HepG2 (cell line): ENCODE results near the gene ATE1. TPM values are rescaled to one million over a fixed set of nuclear protein-coding genes. Genes with fewer than 3 reads are reported as not detected.

Experiments used
- ATAC-seq: fragments of 200-7000 bp; cut with Tn5 transposase; 3 replicates; pipeline ENCODE4 v1.9.1; 2020; ENCODE audit warnings: mild to moderate bottlenecking, moderate library complexity
- BruUV-seq: library from RNA; stranded (reverse); fragments of 400-500 nt; replicated peaks from 2 replicates; lab custom pipeline; 2021; lab: Mats Ljungman, UMichigan
- CTCF ChIA-PET: fragments of 300-600 bp; formaldehyde crosslinking; extraction: SDS; loops from one replicate; lab custom pipeline; 2021; ENCODE audit warnings: low total read pairs, inconsistent platforms, low intra/inter-chr PET ratio; lab: Yijun Ruan, JAX
- POLR2A ChIA-PET: fragments of 350-600 bp; sonication (Branson Sonifier 250); formaldehyde crosslinking; loops from one replicate; lab custom pipeline; 2020; ENCODE audit warnings: antibody characterized with exemption, inconsistent platforms; lab: Yijun Ruan, JAX
- DNase-seq: peaks from one replicate; pipeline ENCODE4 v3.0.0-alpha.2; 2015; ENCODE audit warnings: low spot score
- FAIRE-seq: peaks from 3 replicates; lab custom pipeline; 2011; peaks lifted over from hg19 to GRCh38; lab: Jason Lieb, UNC
- H2AFZ ChIP-seq: one replicate; pipeline ENCODE4 v1.6.1; 2011; ENCODE audit warnings: low read length, inconsistent platforms
- H3K27ac ChIP-seq: fragments of 300-600 bp; 3 replicates; pipeline ENCODE4 v1.8.0; 2011; ENCODE audit warnings: mixed run types, mild to moderate bottlenecking, mixed read lengths, low read length, inconsistent platforms; ENCODE audit not compliant: insufficient read depth; ENCODE audit errors: extremely low read length
- H3K27me3 ChIP-seq, 2 experiments: fragments of 200-600 bp in 1 of 2; 2 replicates in 1 of 2; 3 replicates in 1 of 2; pipeline versions ENCODE4 v1.6.0 to v1.8.0; 2011; ENCODE audit warnings: low read length in 2 of 2, mild to moderate bottlenecking in 2 of 2, moderate library complexity in 2 of 2, inconsistent platforms in 1 of 2; ENCODE audit not compliant: insufficient read depth in 2 of 2, control insufficient read depth in 1 of 2
- H3K36me3 ChIP-seq, 2 experiments: fragments of 200-600 bp in 1 of 2; replicated peaks in 1 of 2; 2 replicates in 1 of 2; 3 replicates in 1 of 2; pipeline versions ENCODE4 v1.5.1 to v1.8.0; 2011; ENCODE audit warnings: low read length in 2 of 2, inconsistent platforms in 1 of 2; ENCODE audit not compliant: insufficient read depth in 2 of 2, control insufficient read depth in 1 of 2
- H3K4me1 ChIP-seq: 2 replicates; pipeline ENCODE4 v1.5.1; 2012; ENCODE audit warnings: low read length, inconsistent platforms; ENCODE audit not compliant: insufficient read depth
- H3K4me2 ChIP-seq: 2 replicates; pipeline ENCODE4 v1.6.0; 2011; ENCODE audit warnings: low read depth, low read length, inconsistent platforms
- H3K4me3 ChIP-seq, 3 experiments: fragments of 200-600 bp in 1 of 3; sonication (generic), shearing (Covaris generic) in 1 of 3; replicated peaks in 1 of 3; 2 replicates each; pipeline ENCODE4 v1.5.1; 2011 to 2016; ENCODE audit warnings: low read length in 3 of 3, inconsistent platforms in 2 of 3, low read depth in 2 of 3, mild to moderate bottlenecking in 2 of 3, control low read depth in 1 of 3, mixed read lengths in 1 of 3; ENCODE audit not compliant: insufficient read depth in 1 of 3
- H3K79me2 ChIP-seq: one replicate; pipeline ENCODE4 v1.6.1; 2011; ENCODE audit warnings: low read length, inconsistent platforms; ENCODE audit not compliant: insufficient read depth
- H3K9ac ChIP-seq: 2 replicates; pipeline ENCODE4 v1.6.0; 2011; ENCODE audit warnings: mild to moderate bottlenecking, low read depth, low read length, inconsistent platforms; ENCODE audit not compliant: insufficient read depth
- H3K9me3 ChIP-seq: 2 replicates; pipeline ENCODE4 v1.5.1; 2012; ENCODE audit warnings: mild to moderate bottlenecking, low read length
- H4K20me1 ChIP-seq: 2 replicates; pipeline ENCODE4 v1.6.0; 2011; ENCODE audit warnings: inconsistent platforms, mild to moderate bottlenecking, low read length, moderate library complexity; ENCODE audit not compliant: insufficient read depth
- ARID3A ChIP-seq: IDR thresholded peaks from 2 replicates; pipeline ENCODE4 v1.6.1; 2012; ENCODE audit warnings: low read depth, low read length, improper control_type of control experiment
- CBFB ChIP-seq: sonication (generic); formaldehyde crosslinking; IDR thresholded peaks from 2 replicates; pipeline ENCODE4 v1.4.0; 2020; ENCODE audit warnings: missing genetic modification reagents
- FOXM1 ChIP-seq: sonication (generic); formaldehyde crosslinking; IDR thresholded peaks from 2 replicates; pipeline ENCODE4 v1.5.0; 2020; ENCODE audit warnings: missing genetic modification reagents
- IKZF1 ChIP-seq: fragments of 450-650 bp; IDR thresholded peaks from 2 replicates; pipeline ENCODE4 v1.7.1; 2016
- IKZF4 ChIP-seq: sonication (generic); formaldehyde crosslinking; IDR thresholded peaks from 2 replicates; pipeline ENCODE4 v1.5.1; 2020; ENCODE audit warnings: borderline replicate concordance, mild to moderate bottlenecking, low read depth, missing genetic modification reagents; ENCODE audit errors: not compliant biosample characterization
- NRL ChIP-seq: sonication (generic); formaldehyde crosslinking; IDR thresholded peaks from 2 replicates; pipeline ENCODE4 v1.5.0; 2020; ENCODE audit warnings: missing genetic modification reagents, mild to moderate bottlenecking, moderate library complexity, borderline replicate concordance
- RCOR2 ChIP-seq: IDR thresholded peaks from 2 replicates; pipeline ENCODE4 v1.6.1; 2016; ENCODE audit warnings: missing biosample characterization, missing genetic modification reagents
- SATB2 ChIP-seq: sonication (generic); formaldehyde crosslinking; IDR thresholded peaks from 2 replicates; pipeline ENCODE4 v1.5.0; 2020; ENCODE audit warnings: missing genetic modification reagents
- SP1 ChIP-seq, 2 experiments: fragments of 450-650 bp in 1 of 2; sonication (generic) in 1 of 2; formaldehyde crosslinking in 1 of 2; IDR thresholded peaks; 2 replicates each; pipeline versions ENCODE4 v1.4.0 to v1.6.1; 2016 to 2020; ENCODE audit warnings: missing genetic modification reagents in 1 of 2
- TAF1 ChIP-seq: sonication (generic); formaldehyde crosslinking; IDR thresholded peaks from 2 replicates; pipeline ENCODE4 v1.4.0; 2020; ENCODE audit warnings: missing genetic modification reagents
- ZNF746 ChIP-seq: sonication (generic); formaldehyde crosslinking; IDR thresholded peaks from 2 replicates; pipeline ENCODE4 v1.8.0; 2022; ENCODE audit warnings: mild to moderate bottlenecking, missing genetic modification reagents
- WGBS: methylation state at CpG from one replicate; pipeline ENCODE4 v1.1.6; 2017; ENCODE audit warnings: low lambda C conversion rate; 5-methylcytosine and 5-hydroxymethylcytosine counted together
- in situ Hi-C: cut with HindIII; loops from 2 replicates; pipeline ENCODE4 v1.10.0; 2017; ENCODE audit warnings: low pct_unique_long_range_greater_than_20kb; ENCODE audit not compliant: extremely low pct_ligation_motif_present
- intact Hi-C: fragments of 100-400 bp; cut with micrococcal nuclease; formaldehyde crosslinking; loops from one replicate; pipeline ENCODE4 v1.10.0; 2022; ENCODE audit not compliant: unreplicated experiment
- polyA plus RNA-seq, 8 experiments: library from polyadenylated mRNA; depleted of rRNA in 3 of 8; stranded (reverse) in 7 of 8; unstranded in 1 of 8; fragments of >200 nt; fragmentation: Illumina TruSeq in 4 of 8; extraction: Trizol in 4 of 8; gene quantifications; 2 replicates each; pipeline versions ENCODE4 v1.2.1 to v1.2.3, GENCODE V29; 2011 to 2016; ENCODE audit warnings: low read depth in 4 of 8, missing spikeins in 1 of 8, mixed read lengths in 1 of 8; ENCODE audit not compliant: insufficient read depth in 1 of 8
- total RNA-seq, 5 experiments: library from RNA; depleted of rRNA; stranded (reverse); fragments of >200 nt; fragmentation: Illumina TruSeq; extraction: Trizol; gene quantifications; 2 replicates each; pipeline ENCODE4 v1.2.3, GENCODE V29; 2016; ENCODE audit warnings: low read depth in 1 of 5
- TF ChIP-seq, protein P1 (sequence below): sonication (generic); formaldehyde crosslinking; IDR thresholded peaks from 2 replicates; pipeline ENCODE4; 2020; ENCODE audit warnings: missing genetic modification reagents, mild to moderate bottlenecking, borderline replicate concordance
- TF ChIP-seq, protein P2 (sequence below): sonication (generic); formaldehyde crosslinking; IDR thresholded peaks from 2 replicates; pipeline ENCODE4 v1.5.1; 2020; ENCODE audit warnings: mild to moderate bottlenecking, moderate library complexity, missing genetic modification reagents
- TF ChIP-seq, protein P3 (sequence below): sonication (generic); formaldehyde crosslinking; IDR thresholded peaks from 2 replicates; pipeline ENCODE4 v1.5.1; 2020; ENCODE audit warnings: missing genetic modification reagents, mild to moderate bottlenecking, borderline replicate concordance

The ATE1 gene
- total and polyA plus RNA-seq, 2 of the 13 experiments (the other 11 are each of a cell fraction or from before 2014, with no cell fraction given): 17.5 to 42.2 TPM

DNA sequence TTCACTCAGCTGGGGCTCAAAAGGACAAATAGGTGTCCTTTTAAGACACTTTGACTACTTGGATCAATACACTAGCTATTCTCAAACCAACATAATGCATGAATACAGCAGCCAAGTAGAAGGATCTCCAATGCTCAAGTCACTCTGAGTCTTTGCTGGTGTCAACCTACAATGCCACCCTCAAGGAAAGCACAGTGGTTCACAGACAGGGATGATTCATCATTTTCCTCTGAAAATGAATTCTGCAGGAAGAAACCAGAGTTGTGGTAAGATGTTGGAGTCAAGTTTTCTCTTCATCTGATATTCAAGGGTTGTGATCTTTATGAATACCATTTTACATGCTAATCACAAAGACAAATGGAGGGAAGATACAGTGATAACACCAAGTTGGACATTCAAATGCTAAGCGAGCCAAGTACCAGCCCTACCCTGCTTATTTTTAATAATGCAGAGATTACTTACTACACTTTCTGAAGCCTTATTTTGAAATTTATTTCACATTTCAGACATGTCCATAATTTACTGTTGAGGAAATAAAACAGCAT, 186.5 kb downstream of the ATE1 start (continued):
- TF ChIP-seq, protein P1, sequence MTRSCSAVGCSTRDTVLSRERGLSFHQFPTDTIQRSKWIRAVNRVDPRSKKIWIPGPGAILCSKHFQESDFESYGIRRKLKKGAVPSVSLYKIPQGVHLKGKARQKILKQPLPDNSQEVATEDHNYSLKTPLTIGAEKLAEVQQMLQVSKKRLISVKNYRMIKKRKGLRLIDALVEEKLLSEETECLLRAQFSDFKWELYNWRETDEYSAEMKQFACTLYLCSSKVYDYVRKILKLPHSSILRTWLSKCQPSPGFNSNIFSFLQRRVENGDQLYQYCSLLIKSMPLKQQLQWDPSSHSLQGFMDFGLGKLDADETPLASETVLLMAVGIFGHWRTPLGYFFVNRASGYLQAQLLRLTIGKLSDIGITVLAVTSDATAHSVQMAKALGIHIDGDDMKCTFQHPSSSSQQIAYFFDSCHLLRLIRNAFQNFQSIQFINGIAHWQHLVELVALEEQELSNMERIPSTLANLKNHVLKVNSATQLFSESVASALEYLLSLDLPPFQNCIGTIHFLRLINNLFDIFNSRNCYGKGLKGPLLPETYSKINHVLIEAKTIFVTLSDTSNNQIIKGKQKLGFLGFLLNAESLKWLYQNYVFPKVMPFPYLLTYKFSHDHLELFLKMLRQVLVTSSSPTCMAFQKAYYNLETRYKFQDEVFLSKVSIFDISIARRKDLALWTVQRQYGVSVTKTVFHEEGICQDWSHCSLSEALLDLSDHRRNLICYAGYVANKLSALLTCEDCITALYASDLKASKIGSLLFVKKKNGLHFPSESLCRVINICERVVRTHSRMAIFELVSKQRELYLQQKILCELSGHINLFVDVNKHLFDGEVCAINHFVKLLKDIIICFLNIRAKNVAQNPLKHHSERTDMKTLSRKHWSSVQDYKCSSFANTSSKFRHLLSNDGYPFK (CRISPR knock-in tag): no peak

DNA sequence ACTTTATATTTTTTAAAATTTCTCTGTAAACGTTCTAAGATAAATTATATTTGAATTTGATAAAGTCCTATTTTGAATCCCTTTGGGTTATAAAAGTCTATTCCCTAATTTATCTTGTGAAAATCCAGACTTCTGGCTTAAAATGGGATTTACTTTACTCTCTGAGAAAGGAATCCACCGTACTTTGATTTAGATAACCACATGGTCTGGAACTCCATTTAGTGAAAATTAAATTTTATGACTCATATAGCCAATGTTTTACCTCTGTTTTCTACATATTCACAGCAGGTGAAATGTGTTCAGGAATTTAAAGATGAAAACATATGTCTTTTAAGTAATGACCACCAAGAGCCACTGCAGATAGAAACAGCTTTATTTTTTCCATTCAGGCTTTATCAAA, 187.8 kb downstream of the ATE1 start:
- Histone ChIP-seq H3K79me2 (no peaks in the 10 kb centered on the region), H4K20me1 (no peaks in the 10 kb centered on the region), H3K27me3 (peaks cover 0 to 3% of the 10 kb centered on the region in 2 experiments; a peak in 1 of 5 replicates), H2AFZ (no peak overlapping the region), H3K4me3 (no peak overlapping the region), H3K27ac (no peak overlapping the region), H3K4me1 (peaks cover 11% of the 10 kb centered on the region), H3K36me3 (peaks cover 5 to 28% of the 10 kb centered on the region in 2 experiments; a peak in 4 of 5 replicates), H3K4me2 (no peak overlapping the region), H3K9me3 (no peaks in the 10 kb centered on the region), H3K9ac (no peak overlapping the region)
- CTCF ChIA-PET: no interaction called here
- in situ Hi-C loops: no loop called here
- no peak for ATAC-seq
- POLR2A ChIA-PET: no interaction called here
- 88% methylated on average over 2 of the region's 2 CpGs for WGBS
- BruUV-seq: no TSS peak
- DNase-seq: no peak
- no peak for FAIRE-seq
- intact Hi-C loops: no loop called here
- no peak for TF ChIP-seq SP1 (IDR thresholded peaks at IDR 0.05)
- no peak for TF ChIP-seq SP1 (CRISPR knock-in tag; IDR thresholded peaks at IDR 0.05)
- no peak for TF ChIP-seq TAF1 (CRISPR knock-in tag)
- TF ChIP-seq CBFB (CRISPR knock-in tag): no peak
- no peak for TF ChIP-seq FOXM1
- no peak for TF ChIP-seq RCOR2 (CRISPR knock-in tag)
- TF ChIP-seq, protein P2, sequence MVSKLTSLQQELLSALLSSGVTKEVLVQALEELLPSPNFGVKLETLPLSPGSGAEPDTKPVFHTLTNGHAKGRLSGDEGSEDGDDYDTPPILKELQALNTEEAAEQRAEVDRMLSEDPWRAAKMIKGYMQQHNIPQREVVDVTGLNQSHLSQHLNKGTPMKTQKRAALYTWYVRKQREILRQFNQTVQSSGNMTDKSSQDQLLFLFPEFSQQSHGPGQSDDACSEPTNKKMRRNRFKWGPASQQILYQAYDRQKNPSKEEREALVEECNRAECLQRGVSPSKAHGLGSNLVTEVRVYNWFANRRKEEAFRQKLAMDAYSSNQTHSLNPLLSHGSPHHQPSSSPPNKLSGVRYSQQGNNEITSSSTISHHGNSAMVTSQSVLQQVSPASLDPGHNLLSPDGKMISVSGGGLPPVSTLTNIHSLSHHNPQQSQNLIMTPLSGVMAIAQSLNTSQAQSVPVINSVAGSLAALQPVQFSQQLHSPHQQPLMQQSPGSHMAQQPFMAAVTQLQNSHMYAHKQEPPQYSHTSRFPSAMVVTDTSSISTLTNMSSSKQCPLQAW (CRISPR knock-in tag): no peak
- no peak for TF ChIP-seq ARID3A
- TF ChIP-seq ZNF746 (CRISPR knock-in tag): no peak
- TF ChIP-seq, protein P3, sequence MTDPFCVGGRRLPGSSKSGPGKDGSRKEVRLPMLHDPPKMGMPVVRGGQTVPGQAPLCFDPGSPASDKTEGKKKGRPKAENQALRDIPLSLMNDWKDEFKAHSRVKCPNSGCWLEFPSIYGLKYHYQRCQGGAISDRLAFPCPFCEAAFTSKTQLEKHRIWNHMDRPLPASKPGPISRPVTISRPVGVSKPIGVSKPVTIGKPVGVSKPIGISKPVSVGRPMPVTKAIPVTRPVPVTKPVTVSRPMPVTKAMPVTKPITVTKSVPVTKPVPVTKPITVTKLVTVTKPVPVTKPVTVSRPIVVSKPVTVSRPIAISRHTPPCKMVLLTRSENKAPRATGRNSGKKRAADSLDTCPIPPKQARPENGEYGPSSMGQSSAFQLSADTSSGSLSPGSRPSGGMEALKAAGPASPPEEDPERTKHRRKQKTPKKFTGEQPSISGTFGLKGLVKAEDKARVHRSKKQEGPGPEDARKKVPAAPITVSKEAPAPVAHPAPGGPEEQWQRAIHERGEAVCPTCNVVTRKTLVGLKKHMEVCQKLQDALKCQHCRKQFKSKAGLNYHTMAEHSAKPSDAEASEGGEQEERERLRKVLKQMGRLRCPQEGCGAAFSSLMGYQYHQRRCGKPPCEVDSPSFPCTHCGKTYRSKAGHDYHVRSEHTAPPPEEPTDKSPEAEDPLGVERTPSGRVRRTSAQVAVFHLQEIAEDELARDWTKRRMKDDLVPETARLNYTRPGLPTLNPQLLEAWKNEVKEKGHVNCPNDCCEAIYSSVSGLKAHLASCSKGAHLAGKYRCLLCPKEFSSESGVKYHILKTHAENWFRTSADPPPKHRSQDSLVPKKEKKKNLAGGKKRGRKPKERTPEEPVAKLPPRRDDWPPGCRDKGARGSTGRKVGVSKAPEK (CRISPR knock-in tag): no peak
- no peak for TF ChIP-seq SATB2 (CRISPR knock-in tag)
- no peak for TF ChIP-seq IKZF4 (CRISPR knock-in tag)
- TF ChIP-seq NRL: no peak
- no peak for TF ChIP-seq IKZF1
